T-helper 2 cell treated with Interferon-gamma antibody and Interleukin-4, amounts not matched to agents 5 μg/mL and 100 μg/mL, for 36 hours (primary cell): ENCODE measurements around the gene KCNQ1.

Experiments used
- DNase-seq: peaks from one replicate; pipeline ENCODE4 v3.0.0; 2021; ENCODE audit warnings: low spot score
- H3K27ac Mint-ChIP-seq: one replicate; pipeline ENCODE4 v1.8.0; 2021; ENCODE audit warnings: mild to moderate bottlenecking, mixed read lengths
- H3K27me3 Mint-ChIP-seq: one replicate; pipeline ENCODE4 v1.8.0; 2021; ENCODE audit warnings: low read depth, mixed read lengths
- H3K36me3 Mint-ChIP-seq: one replicate; pipeline ENCODE4 v1.8.0; 2021; ENCODE audit warnings: low read depth, mixed read lengths
- H3K4me1 Mint-ChIP-seq: one replicate; pipeline ENCODE4 v1.8.0; 2021; ENCODE audit warnings: low read depth, mixed read lengths
- H3K4me3 Mint-ChIP-seq: one replicate; pipeline ENCODE4 v1.8.0; 2022; ENCODE audit warnings: mild to moderate bottlenecking, moderate library complexity, mixed read lengths
- H3K9me3 Mint-ChIP-seq: one replicate; pipeline ENCODE4 v1.8.0; 2021; ENCODE audit warnings: mixed read lengths

KCNQ1 gene

DNA sequence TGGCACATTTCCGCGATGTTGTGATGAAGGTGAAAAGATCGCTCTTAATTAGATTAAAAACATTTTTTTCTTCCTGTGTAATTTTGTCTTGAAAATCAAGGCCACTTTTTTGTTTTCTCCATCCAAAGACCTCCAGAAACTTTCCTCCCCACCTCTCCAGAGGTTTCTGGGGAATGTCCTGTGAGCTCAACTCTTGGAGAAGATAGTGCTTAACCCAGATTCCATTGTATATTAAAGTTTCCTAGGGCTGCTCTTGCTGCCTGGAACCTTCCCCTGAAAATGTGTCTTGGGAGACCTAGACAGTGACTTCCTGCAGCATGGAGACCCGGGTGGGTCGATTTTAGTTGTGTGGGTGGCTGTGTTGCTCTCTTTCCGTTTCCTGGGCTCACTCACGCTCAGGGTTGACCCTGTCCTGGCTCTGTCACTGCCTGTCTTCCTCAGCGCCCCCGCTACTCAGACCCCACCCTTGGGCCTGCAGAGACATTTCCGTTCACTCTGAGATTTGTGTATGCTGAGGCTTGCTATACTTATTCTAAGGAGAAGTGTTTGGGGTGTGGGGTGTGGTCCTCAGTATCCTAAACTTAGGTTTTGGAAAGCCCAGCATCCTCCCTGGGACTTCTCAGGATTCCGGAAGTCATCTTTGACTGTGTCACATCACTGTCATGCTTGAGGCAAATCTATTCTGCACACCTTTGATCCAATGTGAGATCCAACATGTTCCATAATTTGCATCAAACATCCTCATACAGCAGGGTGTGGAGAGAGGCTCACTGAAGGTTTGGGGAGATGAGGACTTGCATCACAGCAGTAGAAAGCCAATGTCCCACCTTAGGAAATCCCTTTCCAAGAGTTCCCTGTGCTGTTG lies 207.8 kb downstream of the KCNQ1 start:
- H3K36me3 Mint-ChIP-seq = peaks cover 2% of the 10 kb centered on the region
- H3K4me3 Mint-ChIP-seq = no peak overlapping the region
- no peak overlapping the region for H3K27ac Mint-ChIP-seq
- no peaks in the 10 kb centered on the region for H3K27me3 Mint-ChIP-seq
- DNase-seq = no peak
- peaks cover 42% of the 10 kb centered on the region for H3K9me3 Mint-ChIP-seq
- H3K4me1 Mint-ChIP-seq = no peaks in the 10 kb centered on the region

- Mint-ChIP-seq H3K4me3 (no peak overlapping the region), H3K4me1 (no peaks in the 10 kb centered on the region), H3K27me3 (no peaks in the 10 kb centered on the region), H3K27ac (no peak overlapping the region), H3K36me3 (peaks cover 2% of the 10 kb centered on the region), H3K9me3 (peaks cover 36% of the 10 kb centered on the region)
- DNase-seq = no peak
Measured at GRCh38 chr11:2653198-2653551, 208.4 kb downstream of the KCNQ1 start.

DNA sequence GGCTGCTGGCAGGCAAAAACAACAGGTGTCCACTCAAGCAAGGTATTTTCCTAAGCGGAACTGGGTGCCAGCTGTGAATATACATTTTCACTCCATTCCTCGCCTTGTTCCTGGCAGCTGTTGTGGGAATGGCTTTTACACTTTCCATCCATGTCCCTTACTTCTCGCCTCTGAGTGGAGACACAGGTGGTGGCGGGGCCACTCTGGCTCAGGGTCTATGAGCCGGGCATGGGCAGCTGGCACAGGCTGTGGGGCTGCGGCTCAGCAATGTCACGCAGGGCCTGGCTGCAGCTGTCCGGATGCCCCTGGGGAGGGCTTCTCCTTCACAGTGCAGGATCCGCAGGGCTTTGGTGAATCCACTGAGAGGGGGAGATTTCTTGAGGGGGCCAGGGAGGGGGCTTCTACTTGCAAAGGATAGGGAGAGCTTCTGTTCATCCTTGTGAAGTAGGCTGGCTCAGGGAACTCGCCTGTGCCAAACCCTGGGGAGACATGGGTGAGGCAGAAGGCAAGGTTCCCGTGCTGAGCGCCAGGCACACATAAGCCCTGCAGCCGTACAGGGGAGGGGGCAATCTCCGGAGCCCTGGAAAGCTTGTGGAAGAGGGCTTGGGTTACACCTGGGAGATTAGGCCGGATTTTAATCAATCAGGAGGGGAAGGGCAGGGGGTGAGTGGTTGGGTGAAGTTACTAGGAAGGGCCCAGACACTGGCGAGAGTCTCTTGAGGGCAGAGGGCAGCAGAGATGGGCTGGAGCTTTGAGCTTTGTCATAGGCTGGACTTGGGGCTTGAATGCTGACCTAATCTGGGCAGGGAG lies 209.3 kb downstream of the KCNQ1 start:
- Mint-ChIP-seq H3K36me3 (peaks cover 2% of the 10 kb centered on the region), H3K27ac (no peak overlapping the region), H3K9me3 (peaks cover 35% of the 10 kb centered on the region), H3K27me3 (no peaks in the 10 kb centered on the region), H3K4me3 (no peak overlapping the region), H3K4me1 (no peaks in the 10 kb centered on the region)
- no peak for DNase-seq

DNA sequence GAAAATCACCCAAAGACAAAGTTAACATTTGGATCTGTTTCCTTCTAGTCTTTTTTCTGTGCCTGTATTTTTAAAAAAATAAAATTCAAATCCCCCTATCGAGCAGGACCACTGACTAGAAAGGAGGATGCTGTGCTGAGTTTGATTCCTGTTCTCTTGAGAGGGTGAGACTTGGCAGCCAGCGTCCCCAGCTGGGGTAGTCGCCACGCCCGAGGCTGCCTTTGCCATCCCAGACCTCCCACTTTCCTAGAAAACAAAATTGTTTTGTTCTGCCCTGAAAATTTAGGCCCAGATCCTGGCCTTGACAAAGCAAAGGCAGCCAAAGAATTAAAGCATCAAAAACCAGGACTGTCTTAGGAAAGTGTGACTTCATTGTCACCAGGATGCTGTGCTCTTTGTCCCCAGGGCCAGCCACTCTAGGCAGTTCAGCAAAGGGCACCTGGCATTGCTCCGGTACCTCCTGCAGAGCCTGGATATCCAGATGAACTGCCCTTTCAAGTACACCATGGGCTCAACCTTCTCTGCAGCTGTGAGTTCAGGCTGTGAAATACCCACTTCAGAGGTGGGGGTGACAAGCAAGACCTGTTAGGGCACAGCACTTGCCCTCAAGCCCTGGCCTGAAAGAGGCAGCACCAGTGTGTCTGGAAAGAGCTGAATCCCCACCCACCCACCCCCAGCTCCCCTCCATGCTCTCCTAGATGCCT lies 210.4 kb downstream of the KCNQ1 start:
- DNase-seq = no peak
- H3K9me3 Mint-ChIP-seq = peaks cover 30% of the 10 kb centered on the region
- no peaks in the 10 kb centered on the region for H3K27me3 Mint-ChIP-seq
- H3K4me3 Mint-ChIP-seq = no peak overlapping the region
- no peak overlapping the region for H3K27ac Mint-ChIP-seq
- peaks cover 2% of the 10 kb centered on the region for H3K36me3 Mint-ChIP-seq
- no peaks in the 10 kb centered on the region for H3K4me1 Mint-ChIP-seq

DNA sequence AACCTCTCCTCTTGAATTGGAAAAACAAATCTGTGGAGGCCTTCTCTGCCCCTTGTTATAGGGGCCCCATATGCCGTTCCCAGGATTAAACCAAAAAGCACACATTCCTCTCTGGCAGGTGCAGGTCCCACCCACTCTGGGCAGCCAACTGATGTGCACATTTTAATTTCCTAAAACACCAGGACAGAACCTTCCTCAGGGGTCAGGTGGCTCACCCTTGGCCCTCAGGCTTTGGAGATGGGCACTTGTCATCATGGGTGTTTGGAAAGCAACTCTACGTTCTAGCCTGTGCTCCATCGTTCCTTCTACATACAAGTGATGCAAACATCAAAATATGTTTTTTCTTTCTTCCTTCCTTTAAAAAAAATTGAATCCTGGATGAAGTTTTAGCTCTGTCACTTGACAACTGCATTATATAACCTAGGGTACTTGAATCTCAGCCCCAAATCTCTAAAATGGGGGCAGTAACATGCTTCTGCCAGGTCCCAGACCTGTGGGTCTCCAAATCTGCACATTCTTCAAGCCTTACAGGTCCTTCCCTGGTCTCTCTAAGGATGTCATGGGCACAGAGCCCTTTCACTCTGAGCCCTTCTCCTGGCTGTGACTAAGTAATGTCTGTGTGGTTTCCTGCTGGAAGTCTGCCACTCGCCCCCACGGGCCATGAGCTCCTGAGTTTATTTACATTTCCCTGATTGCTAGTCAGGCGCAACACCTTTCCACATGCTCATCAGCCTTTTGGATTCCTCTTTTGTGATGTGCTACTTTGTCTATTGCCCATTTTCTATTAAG lies 211.2 kb downstream of the KCNQ1 start:
- Mint-ChIP-seq H3K36me3 (peaks cover 5% of the 10 kb centered on the region), H3K27me3 (no peaks in the 10 kb centered on the region), H3K4me3 (no peak overlapping the region), H3K9me3 (peaks cover 29% of the 10 kb centered on the region), H3K27ac (no peak overlapping the region), H3K4me1 (no peaks in the 10 kb centered on the region)
- DNase-seq = no peak

GRCh38 chr11:2656859-2657258 lies 212.1 kb downstream of the KCNQ1 start:
- H3K4me3 Mint-ChIP-seq = no peak overlapping the region
- H3K9me3 Mint-ChIP-seq = peaks cover 25% of the 10 kb centered on the region
- no peaks in the 10 kb centered on the region for H3K4me1 Mint-ChIP-seq
- peaks cover 7% of the 10 kb centered on the region for H3K36me3 Mint-ChIP-seq
- no peak overlapping the region for H3K27ac Mint-ChIP-seq
- no peak for DNase-seq
- no peaks in the 10 kb centered on the region for H3K27me3 Mint-ChIP-seq

GRCh38 chr11:2657697-2658284 lies 213.0 kb downstream of the KCNQ1 start:
- peaks cover 21% of the 10 kb centered on the region for H3K9me3 Mint-ChIP-seq
- no peak overlapping the region for H3K27ac Mint-ChIP-seq
- H3K36me3 Mint-ChIP-seq = peaks cover 7% of the 10 kb centered on the region
- no peaks in the 10 kb centered on the region for H3K4me1 Mint-ChIP-seq
- no peaks in the 10 kb centered on the region for H3K27me3 Mint-ChIP-seq
- no peak for DNase-seq
- H3K4me3 Mint-ChIP-seq = no peak overlapping the region

- peaks cover 7% of the 10 kb centered on the region for H3K36me3 Mint-ChIP-seq
- no peak overlapping the region for H3K27ac Mint-ChIP-seq
- peaks cover 21% of the 10 kb centered on the region for H3K9me3 Mint-ChIP-seq
- no peaks in the 10 kb centered on the region for H3K4me1 Mint-ChIP-seq
- no peak overlapping the region for H3K4me3 Mint-ChIP-seq
- DNase-seq = no peak
- no peaks in the 10 kb centered on the region for H3K27me3 Mint-ChIP-seq
Measured at GRCh38 chr11:2660357-2660939, 215.6 kb downstream of the KCNQ1 start.

GRCh38 chr11:2661173-2662023 lies 216.6 kb downstream of the KCNQ1 start:
- DNase-seq = no peak
- H3K4me3 Mint-ChIP-seq = no peak overlapping the region
- H3K36me3 Mint-ChIP-seq = peaks cover 7% of the 10 kb centered on the region
- H3K27ac Mint-ChIP-seq = no peak overlapping the region
- no peaks in the 10 kb centered on the region for H3K27me3 Mint-ChIP-seq
- peaks cover 21% of the 10 kb centered on the region for H3K9me3 Mint-ChIP-seq
- no peaks in the 10 kb centered on the region for H3K4me1 Mint-ChIP-seq

- H3K4me1 Mint-ChIP-seq = no peaks in the 10 kb centered on the region
- DNase-seq = no peak
Measured at GRCh38 chr11:2662024-2662312, 217.2 kb downstream of the KCNQ1 start.

GRCh38 chr11:2662430-2663299 lies 217.9 kb downstream of the KCNQ1 start:
- H3K4me1 Mint-ChIP-seq = no peaks in the 10 kb centered on the region
- H3K9me3 Mint-ChIP-seq = peaks cover 21% of the 10 kb centered on the region
- H3K36me3 Mint-ChIP-seq = peaks cover 7% of the 10 kb centered on the region
- H3K4me3 Mint-ChIP-seq = no peak overlapping the region
- no peaks in the 10 kb centered on the region for H3K27me3 Mint-ChIP-seq
- DNase-seq = no peak
- no peak overlapping the region for H3K27ac Mint-ChIP-seq

More at GRCh38 chr11:2662024-2662312, 217.2 kb downstream of the KCNQ1 start:
- Mint-ChIP-seq H3K9me3 (peaks cover 21% of the 10 kb centered on the region), H3K36me3 (peaks cover 7% of the 10 kb centered on the region), H3K4me3 (no peak overlapping the region), H3K27ac (no peak overlapping the region), H3K27me3 (no peaks in the 10 kb centered on the region)

- DNase-seq = no peak
- Mint-ChIP-seq H3K27me3 (no peaks in the 10 kb centered on the region), H3K27ac (no peak overlapping the region)
Measured at GRCh38 chr11:2663506-2663905, 218.7 kb downstream of the KCNQ1 start.

More at GRCh38 chr11:2663506-2663905, 218.7 kb downstream of the KCNQ1 start:
- no peaks in the 10 kb centered on the region for H3K4me1 Mint-ChIP-seq
- H3K36me3 Mint-ChIP-seq = peaks cover 7% of the 10 kb centered on the region
- no peak overlapping the region for H3K4me3 Mint-ChIP-seq
- H3K9me3 Mint-ChIP-seq = peaks cover 21% of the 10 kb centered on the region
